K562 (cell line): Measurements from ENCODE around the gene TMEM222. TPM values are rescaled to one million over a fixed set of nuclear protein-coding genes. Genes with fewer than 3 reads are reported as not detected.

Experiments
- ATF1 ChIP-seq, 2 experiments: fragments of 450-650 bp in 1 of 2; IDR thresholded peaks; 2 replicates each; pipeline ENCODE4 v1.6.1; 2016; ENCODE audit warnings: missing compliant biosample characterization in 1 of 2, missing genetic modification characterization in 1 of 2
- CCAR2 ChIP-seq: fragments of 200-400 bp; formaldehyde crosslinking; IDR thresholded peaks from 2 replicates; pipeline ENCODE4 v1.6.1; 2017; ENCODE audit warnings: mild to moderate bottlenecking, low read depth, low read length
- MAFG ChIP-seq: fragments of 450-650 bp; conservative IDR thresholded peaks from 2 replicates; pipeline ENCODE4 v1.6.1; 2016; ENCODE audit warnings: missing genetic modification characterization, missing compliant biosample characterization
- REST ChIP-seq, 2 experiments: fragments of 450-650 bp; formaldehyde crosslinking in 1 of 2; IDR thresholded peaks; 2 replicates each; pipeline versions ENCODE4 v1.4.0 to v1.6.1; 2014 to 2020; ENCODE audit warnings: mild to moderate bottlenecking in 2 of 2, borderline replicate concordance in 1 of 2, low read depth in 1 of 2
- SMAD4 ChIP-seq: fragments of 250-450 bp; sonication (Bioruptor Pico); conservative IDR thresholded peaks from 2 replicates; pipeline ENCODE4 v1.8.0; 2021; ENCODE audit warnings: inconsistent platforms, mild to moderate bottlenecking, moderate library complexity
- VEZF1 ChIP-seq: fragments of 200-800 bp; sonication (Bioruptor generic); IDR thresholded peaks from 2 replicates; pipeline ENCODE4 v1.6.1; 2017; ENCODE audit warnings: missing genetic modification characterization, missing compliant biosample characterization
- polyA plus RNA-seq, 8 experiments: library from polyadenylated mRNA; depleted of rRNA in 4 of 8; stranded (reverse) in 5 of 8; unstranded in 3 of 8; fragments of >200 nt; fragmentation: Nextera tagmentation in 2 of 8; fragmentation: Illumina TruSeq in 1 of 8; extraction: Ambion mirVana in 2 of 8; extraction: Trizol in 1 of 8; gene quantifications; 2 replicates each; pipeline versions ENCODE4 v1.2.1 to v1.2.3, GENCODE V29; 2011 to 2014; ENCODE audit warnings: inconsistent platforms in 1 of 8, missing spikeins in 1 of 8
- total RNA-seq, 7 experiments: library from RNA; depleted of rRNA in 6 of 7; stranded (reverse); fragments of >200 nt in 6 of 7; fragmentation: Illumina TruSeq in 2 of 7; extraction: Trizol in 2 of 7; gene quantifications; 2 replicates each; pipeline versions ENCODE4 v1.2.1 to v1.2.3, GENCODE V29; 2011 to 2021; ENCODE audit warnings: low replicate concordance in 1 of 7

TMEM222 gene
- total and polyA plus RNA-seq, 9 of the 15 experiments (the other 6 are each of a cell fraction or from before 2014, with no cell fraction given) = 6.9 to 48.0 (median 32.8) TPM

GRCh38 chr1:27372022-27372807 lies 50.3 kb downstream of the TMEM222 start (continued):
- TF ChIP-seq REST (IDR thresholded peaks at IDR 0.05; ENCODE audit: borderline replicate concordance) (peak; percentile 52; the same call in 1 of the 2 replicates), REST (CRISPR knock-in tag; IDR thresholded peaks at IDR 0.05; ENCODE audit: low read depth) (no peak), ATF1 (CRISPR knock-in tag; IDR thresholded peaks at IDR 0.05) (no peak), ATF1 (tag; IDR thresholded peaks at IDR 0.05) (0 out of 2 replicates have a peak, but pooled peaks have one; percentile 15), MAFG (tag) (no peak), VEZF1 (CRISPR knock-in tag) (peak; percentile 68), SMAD4 (CRISPR knock-in tag) (no peak), CCAR2 (no peak)
